HG03175 (cell line): ENCODE data around the gene UHRF1.
A peak's percentile ranks its signal among the peaks of the same experiment; 100 is the strongest.
"Not testable (repeated sequence)": the region's sequence is repeated elsewhere in the genome, so short reads cannot be mapped to it uniquely, and the experiment has no call there.

ENCODE experiments used
- ATAC-seq: cut with Tn5 transposase; IDR thresholded peaks from one replicate; pipeline ENCODE4 v1.9.1; 2021; ENCODE audit warnings: mild to moderate bottlenecking, moderate library complexity; ENCODE audit not compliant: unreplicated experiment

Gene UHRF1

GRCh38 chr19:4933528-4933927, 24.2 kb downstream of the UHRF1 start:
- no peak for ATAC-seq

DNA sequence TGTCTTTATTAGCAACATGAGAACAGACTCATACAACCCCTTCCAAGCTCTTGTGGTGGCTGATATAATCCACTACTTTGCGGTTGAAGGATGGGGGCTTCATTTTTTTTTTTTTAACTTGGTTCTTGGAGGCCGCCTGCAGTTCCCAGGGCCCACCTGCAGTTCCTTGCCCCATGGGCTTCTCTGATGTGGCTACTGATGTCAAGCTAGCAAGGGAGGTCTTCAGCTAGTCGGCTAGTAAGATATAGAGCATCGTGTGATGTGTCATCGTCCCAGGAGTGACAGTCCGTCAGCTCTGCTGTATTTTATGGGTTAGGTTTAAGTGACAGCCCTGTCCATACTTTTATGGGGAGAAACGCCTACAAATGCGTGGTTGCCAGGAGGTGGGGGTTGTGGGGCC, 26.1 kb downstream of the UHRF1 start:
- no peak for ATAC-seq

GRCh38 chr19:4937060-4937459, 27.8 kb downstream of the UHRF1 start:
- ATAC-seq = no peak

- ATAC-seq = not testable (repeated sequence)
Observed at GRCh38 chr19:4938461-4938860, 29.2 kb downstream of the UHRF1 start.

DNA sequence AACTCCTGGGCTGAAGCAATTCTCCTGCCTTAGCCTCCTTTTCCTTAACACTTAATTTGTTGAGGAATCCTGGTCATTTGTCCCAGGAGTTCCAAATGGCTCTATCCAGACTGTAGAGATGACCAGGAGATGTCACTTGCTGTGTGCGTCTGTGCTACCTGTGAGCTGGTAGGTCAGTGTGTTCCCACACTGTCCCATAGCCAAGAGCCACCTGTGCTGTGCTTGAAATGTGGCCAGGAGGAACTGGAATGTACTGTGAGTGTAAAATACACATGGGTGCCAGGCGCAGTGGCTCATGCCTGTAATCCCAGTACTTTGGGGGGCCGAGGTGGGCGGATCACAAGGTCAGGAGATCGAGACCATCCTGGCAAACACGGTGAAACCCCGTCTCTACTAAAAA, 30.2 kb downstream of the UHRF1 start:
- ATAC-seq = no peak

- not testable (repeated sequence) for ATAC-seq
Observed at GRCh38 chr19:4941638-4942169, 32.4 kb downstream of the UHRF1 start.

DNA sequence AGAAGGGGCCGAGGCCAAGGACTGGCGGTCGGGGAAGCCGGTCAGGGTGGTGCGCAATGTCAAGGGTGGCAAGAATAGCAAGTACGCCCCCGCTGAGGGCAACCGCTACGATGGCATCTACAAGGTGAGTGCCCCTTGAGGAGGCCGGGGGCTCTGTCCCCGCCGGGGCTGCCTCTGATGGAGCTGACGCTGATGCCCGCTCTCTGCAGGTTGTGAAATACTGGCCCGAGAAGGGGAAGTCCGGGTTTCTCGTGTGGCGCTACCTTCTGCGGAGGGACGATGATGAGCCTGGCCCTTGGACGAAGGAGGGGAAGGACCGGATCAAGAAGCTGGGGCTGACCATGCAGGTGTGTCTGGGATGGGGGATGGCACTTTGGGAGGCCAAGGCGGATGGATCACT, 41.3 kb downstream of the UHRF1 start:
- not testable (repeated sequence) for ATAC-seq

DNA sequence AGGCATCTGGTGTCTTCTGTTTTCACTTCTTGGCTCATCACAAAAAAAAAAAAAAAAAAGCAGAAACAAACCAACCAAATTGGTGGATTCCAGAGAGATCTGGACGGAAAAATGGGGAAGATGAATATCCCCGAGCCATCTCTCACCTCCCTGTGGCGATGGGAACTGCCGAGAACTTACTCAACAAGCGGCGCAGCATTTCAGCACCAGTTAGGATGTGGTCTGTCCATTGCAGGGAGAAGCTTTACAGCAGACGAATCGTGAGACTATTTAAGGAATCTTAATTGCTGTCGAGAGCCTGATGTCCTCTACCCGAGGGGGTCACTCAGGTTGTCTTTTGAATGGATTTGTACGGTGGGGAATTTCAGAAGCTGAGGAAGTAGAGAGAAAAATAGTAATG, 42.4 kb downstream of the UHRF1 start:
- no peak for ATAC-seq

GRCh38 chr19:4952945-4953344, 43.6 kb downstream of the UHRF1 start:
- no peak for ATAC-seq

- not testable (repeated sequence) for ATAC-seq
Observed at GRCh38 chr19:4954320-4955149, 45.2 kb downstream of the UHRF1 start.

DNA sequence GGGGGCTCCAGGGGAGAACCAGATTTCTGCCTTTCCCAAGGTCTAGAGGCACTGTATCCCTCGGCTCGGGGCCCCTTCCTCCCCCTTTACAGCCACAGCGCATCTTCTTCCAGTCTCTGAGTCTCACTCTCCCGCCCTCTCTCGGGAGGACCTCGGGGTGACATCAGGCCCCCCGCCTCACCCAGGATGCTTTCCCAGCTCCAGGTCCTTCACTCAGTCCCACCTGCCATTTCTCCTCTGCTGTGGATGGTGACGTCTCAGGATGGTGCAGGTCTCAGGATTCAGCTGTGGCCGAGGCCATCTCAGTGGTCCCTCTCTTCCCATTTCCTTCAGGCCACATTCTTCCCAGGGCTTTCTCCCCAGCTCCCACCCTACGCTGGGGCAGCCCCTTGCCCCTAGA, 46.0 kb downstream of the UHRF1 start:
- ATAC-seq = no peak

- ATAC-seq = no peak
Observed at GRCh38 chr19:4957981-4958380, 48.7 kb downstream of the UHRF1 start.

- ATAC-seq = no peak
Observed at GRCh38 chr19:4962085-4962619, 52.9 kb downstream of the UHRF1 start.

DNA sequence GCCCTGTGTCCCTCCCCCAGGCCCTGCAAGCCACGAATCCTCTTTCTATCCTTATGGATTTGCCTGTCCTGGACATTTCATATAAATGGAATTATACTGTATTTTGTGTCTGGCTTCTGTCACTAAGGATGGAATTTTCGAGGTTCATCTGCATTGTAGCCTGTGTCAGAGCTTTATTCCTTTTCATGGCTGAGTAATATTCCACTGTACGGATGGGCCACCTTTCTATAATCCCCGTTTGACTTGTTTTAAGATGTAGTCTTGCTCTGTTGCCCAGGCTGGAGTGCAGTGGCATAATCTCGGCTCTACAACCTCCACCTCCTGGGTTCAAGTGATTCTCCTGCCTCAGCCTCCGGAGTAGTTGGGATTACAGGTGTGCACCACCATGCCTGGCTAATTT, 55.8 kb downstream of the UHRF1 start:
- no peak for ATAC-seq

- no peak for ATAC-seq
Observed at GRCh38 chr19:4966591-4966990, 57.3 kb downstream of the UHRF1 start.

DNA sequence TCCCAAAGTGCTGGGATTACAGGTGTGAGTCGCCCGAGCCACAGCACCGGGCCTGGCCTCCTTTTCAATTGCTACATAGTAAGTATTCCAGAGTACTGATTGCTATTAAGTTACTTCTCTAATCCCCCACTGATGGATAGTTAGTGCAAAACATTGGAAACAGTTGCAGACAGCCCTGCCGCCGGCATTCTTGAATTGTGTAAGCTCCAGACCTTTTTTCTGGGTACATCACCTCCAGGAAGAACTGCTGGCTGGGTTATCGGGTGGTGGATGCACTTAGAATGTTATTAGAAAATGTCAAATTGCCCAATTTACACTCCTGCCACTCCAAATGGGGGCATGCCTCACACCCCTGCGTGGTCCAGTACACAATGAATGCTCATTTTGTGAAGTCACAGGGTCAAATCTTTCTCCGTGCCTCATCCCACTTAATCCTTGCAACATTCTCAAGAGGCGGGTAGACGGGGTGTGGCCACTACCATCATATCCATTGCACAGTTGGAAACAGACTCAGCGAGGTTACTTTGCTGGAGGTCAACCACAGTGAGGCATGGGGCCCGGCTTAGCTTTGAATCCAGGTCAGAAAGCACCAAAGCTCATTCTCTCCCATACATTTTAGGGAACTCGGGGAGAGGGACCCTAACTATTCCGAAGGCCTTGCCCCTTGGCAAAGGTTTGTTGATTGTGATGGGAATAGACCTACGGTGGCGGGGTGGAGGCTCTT, 58.6 kb downstream of the UHRF1 start:
- ATAC-seq = no peak

GRCh38 chr19:4968462-4969291, 59.4 kb downstream of the UHRF1 start, which contains the start of gene KDM4B:
TSS of gene KDM4B (plus strand) at chr19:4969113. CDS start at chr19:5032891, 63,778 bp downstream.
- ATAC-seq = peak; percentile 90

GRCh38 chr19:4969292-4969771, 60.0 kb downstream of the UHRF1 start:
- ATAC-seq = no peak

GRCh38 chr19:4969772-4970531, 60.7 kb downstream of the UHRF1 start:
- ATAC-seq = no peak
